IPS-NIHi11 (cell line): ENCODE measurements around the gene TDRD7.

Source experiments
- DNase-seq: peaks from one replicate; pipeline ENCODE4 v3.0.0; 2012; ENCODE audit warnings: mixed read lengths, low spot score

TDRD7 gene

GRCh38 chr9:97527626-97528528 lies 116.0 kb downstream of the TDRD7 start:
- DNase-seq: peak; percentile 67

GRCh38 chr9:97528529-97529230 lies 116.8 kb downstream of the TDRD7 start:
- peak; percentile 81 for DNase-seq

GRCh38 chr9:97529363-97530076 lies 117.6 kb downstream of the TDRD7 start:
- no peak for DNase-seq

- DNase-seq: no peak
These were observed 120.0 kb downstream of the TDRD7 start for GRCh38 chr9:97531888-97532376.

GRCh38 chr9:97534185-97534584 lies 122.3 kb downstream of the TDRD7 start:
- no peak for DNase-seq

- DNase-seq: no peak
These were observed 123.2 kb downstream of the TDRD7 start for GRCh38 chr9:97534961-97535594.

- no peak for DNase-seq
These were observed 123.9 kb downstream of the TDRD7 start for GRCh38 chr9:97535771-97536170.

- DNase-seq: no peak
These were observed 124.6 kb downstream of the TDRD7 start for GRCh38 chr9:97536480-97536879.

GRCh38 chr9:97543561-97543960 lies 131.7 kb downstream of the TDRD7 start:
- DNase-seq: peak; percentile 38

- no peak for DNase-seq
These were observed 133.6 kb downstream of the TDRD7 start for GRCh38 chr9:97545486-97545885.
